Posterior cingulate gyrus (tissue), 11 donors: ENCODE results near the gene LSG1.
A peak's percentile ranks its signal among the peaks of the same experiment; 100 is the strongest.
"Not testable (repeated sequence)": the region's sequence is repeated elsewhere in the genome, so short reads cannot be mapped to it uniquely, and the experiment has no call there.

Experiments
- DNase-seq, 10 donors: peaks; one replicate each; pipeline versions ENCODE4 v3.0.0 to v3.0.0-alpha.2; 2020 to 2021; ENCODE audit warnings: mixed read lengths in 3 of 10
- intact Hi-C: fragments of 100-400 bp; cut with DNase I; formaldehyde crosslinking; loops from one replicate; pipeline ENCODE4 v1.15.1; 2023

LSG1 gene

GRCh38 chr3:194661374-194661773 is 10.6 kb downstream of the LSG1 start:
- no peak for DNase-seq
- intact Hi-C loops, result no loop called here

DNA sequence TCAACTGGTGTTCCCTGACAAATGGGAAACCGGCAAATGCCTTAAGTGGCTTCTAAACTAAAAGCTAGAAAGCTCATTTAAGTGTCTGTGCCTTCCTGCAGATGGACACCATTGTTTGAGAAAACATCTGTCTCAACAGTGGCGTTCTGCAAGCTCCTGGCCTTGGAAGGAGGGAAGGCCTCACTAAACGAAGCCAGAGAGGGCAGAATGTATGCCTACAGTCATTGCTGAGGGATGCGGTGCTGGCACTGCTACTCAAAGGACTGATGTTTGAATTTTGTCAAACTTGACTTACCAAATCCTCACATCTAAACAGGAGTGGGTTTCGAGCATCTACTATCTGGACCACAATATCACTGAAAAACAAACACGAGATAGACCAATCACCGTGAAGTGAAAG is 12.2 kb downstream of the LSG1 start:
- intact Hi-C loops, result no loop called here
- no peak for DNase-seq

- DNase-seq, result no peak
- intact Hi-C loops, result no loop called here
Measured at GRCh38 chr3:194658477-194659242, 13.3 kb downstream of the LSG1 start.

- DNase-seq, result no peak
- intact Hi-C loops, result no loop called here
Measured at GRCh38 chr3:194657439-194657838, 14.6 kb downstream of the LSG1 start.

- no peak for DNase-seq
- intact Hi-C loops, result no loop called here
Measured at GRCh38 chr3:194654443-194654842, 17.5 kb downstream of the LSG1 start.

- intact Hi-C loops, result no loop called here
- no peak for DNase-seq
Measured at GRCh38 chr3:194647747-194648146, 24.2 kb downstream of the LSG1 start.

- intact Hi-C loops, result no loop called here
- no peak for DNase-seq
Measured at GRCh38 chr3:194642769-194643168, 29.2 kb downstream of the LSG1 start.

- DNase-seq, result no peak
- intact Hi-C loops, result no loop called here
Measured at GRCh38 chr3:194640829-194641228, 31.2 kb downstream of the LSG1 start.

DNA sequence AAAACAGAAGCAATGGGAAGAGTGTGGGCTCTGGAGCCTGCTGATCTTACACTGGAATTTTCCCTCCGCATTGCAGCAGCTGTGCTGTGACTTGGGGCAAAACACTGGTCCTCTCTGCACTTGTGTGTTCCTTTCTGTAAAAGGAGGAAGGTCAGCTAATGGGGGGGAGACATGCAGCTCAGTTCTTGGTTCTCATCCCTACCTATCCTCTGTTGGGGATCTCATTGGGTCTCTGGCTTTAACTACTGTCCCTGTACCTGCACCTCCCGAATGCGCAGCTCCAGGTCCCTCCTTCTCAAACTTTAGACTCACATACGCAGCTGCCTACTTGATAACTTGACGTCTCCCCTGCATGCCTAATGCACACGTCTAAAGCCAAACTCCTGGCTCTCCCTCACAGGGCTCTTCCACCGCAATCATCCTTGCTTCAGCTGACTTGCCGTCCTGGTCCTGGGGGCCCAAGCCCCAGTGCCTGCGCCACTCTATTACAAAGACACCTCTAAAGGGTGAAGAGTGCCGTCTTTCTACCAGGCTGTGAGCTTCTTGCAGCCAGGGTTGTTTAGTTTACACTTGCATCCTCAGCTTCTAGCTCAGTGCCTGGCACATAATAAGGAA is 32.9 kb downstream of the LSG1 start:
- intact Hi-C loops, result no loop called here
- no peak for DNase-seq

- no peak for DNase-seq
- intact Hi-C loops, result no loop called here
Measured at GRCh38 chr3:194637541-194638400, 34.2 kb downstream of the LSG1 start.

DNA sequence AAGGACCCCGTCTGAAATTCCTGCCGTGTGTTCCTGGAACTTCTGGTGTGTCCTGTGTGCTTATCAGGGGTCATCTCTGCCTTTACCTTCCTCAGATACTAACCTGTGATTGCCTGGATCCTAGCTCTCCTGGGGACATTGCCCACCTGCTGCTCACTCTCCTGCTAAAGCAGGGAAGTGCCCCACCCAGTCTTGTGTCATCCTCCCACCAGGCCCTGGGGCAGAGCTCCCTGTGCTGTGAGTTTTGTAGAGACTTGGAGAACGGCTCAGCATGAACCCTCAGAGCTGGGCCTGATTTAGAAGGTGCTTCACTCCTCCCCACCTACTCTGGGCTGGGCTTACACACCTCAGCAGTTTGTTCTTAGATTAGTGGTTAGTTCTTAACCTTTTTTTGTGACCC is 34.9 kb downstream of the LSG1 start:
- no peak for DNase-seq
- intact Hi-C loops, result no loop called here

- peak in 7 of 10 donors; percentile 23 to 88 (median 43) for DNase-seq
- intact Hi-C loops, result no loop called here
Measured at GRCh38 chr3:194633349-194634004, 38.5 kb downstream of the LSG1 start, which contains the start of gene TMEM44. Gene TMEM44 (minus strand): TSS chr3:194633419. CDS start chr3:194633215, 204 bp downstream.

- peak in 2 of 10 donors; percentile 79 to 82 for DNase-seq
- intact Hi-C loops, result no loop called here
Measured at GRCh38 chr3:194632809-194633348, 39.1 kb downstream of the LSG1 start.

DNA sequence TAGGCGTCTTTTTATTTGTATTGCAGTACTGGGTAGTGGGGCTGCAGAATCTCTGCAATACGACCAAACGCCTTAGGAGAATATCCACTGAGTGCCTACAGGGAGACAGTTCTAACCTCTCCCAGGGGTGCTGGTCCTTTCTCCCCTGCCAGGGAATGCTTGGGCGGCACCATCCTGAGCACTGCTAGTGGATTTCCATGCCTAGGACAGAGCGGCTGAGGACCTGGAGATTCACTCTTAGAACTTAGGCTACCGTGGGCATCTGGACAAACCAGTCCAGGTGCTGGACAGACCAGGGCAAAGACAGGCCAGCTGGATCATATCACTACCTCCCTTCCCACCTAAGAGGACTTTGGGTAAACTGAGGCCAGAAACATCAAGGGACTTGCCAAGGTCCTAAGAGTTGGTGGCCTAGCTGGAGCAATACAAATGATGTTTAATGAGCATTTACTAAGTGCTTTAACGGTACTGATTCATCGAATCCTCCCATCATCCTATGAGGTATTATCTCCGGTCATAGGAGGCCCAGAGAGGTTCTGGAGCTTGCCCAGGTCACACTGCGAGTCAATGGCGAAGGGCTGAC is 39.7 kb downstream of the LSG1 start:
- DNase-seq, result peak in 1 of 10 donors; percentile 67
- intact Hi-C loops, result no loop called here

DNA sequence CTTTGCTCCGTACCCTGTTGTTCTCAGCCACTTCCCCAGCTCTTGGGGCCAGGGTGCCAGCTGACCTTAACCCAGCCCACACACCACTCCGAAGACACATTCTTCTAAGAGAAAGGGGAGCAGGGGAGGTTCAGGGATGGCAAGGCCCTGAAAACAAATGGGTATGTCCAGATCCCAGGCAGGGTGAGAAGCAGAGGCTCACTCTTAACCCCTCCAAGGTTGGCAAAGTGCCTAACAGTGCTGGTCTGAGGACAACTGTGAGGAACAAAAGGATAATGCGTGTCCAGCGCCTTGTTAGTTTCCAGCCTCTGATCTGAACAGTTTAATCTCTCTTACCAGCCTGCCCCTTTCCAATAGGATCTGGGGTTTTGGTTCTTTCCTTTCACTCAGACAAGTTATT is 40.3 kb downstream of the LSG1 start:
- peak in 1 of 10 donors; percentile 15 for DNase-seq
- intact Hi-C loops, result no loop called here

- intact Hi-C loops, DNase-seq: not testable (repeated sequence)
Measured at GRCh38 chr3:194630681-194631080, 41.3 kb downstream of the LSG1 start.

- peak in 3 of 10 donors; percentile 17 to 64 (median 50) for DNase-seq
- intact Hi-C loops, result no loop called here
Measured at GRCh38 chr3:194624956-194625355, 47.0 kb downstream of the LSG1 start.

DNA sequence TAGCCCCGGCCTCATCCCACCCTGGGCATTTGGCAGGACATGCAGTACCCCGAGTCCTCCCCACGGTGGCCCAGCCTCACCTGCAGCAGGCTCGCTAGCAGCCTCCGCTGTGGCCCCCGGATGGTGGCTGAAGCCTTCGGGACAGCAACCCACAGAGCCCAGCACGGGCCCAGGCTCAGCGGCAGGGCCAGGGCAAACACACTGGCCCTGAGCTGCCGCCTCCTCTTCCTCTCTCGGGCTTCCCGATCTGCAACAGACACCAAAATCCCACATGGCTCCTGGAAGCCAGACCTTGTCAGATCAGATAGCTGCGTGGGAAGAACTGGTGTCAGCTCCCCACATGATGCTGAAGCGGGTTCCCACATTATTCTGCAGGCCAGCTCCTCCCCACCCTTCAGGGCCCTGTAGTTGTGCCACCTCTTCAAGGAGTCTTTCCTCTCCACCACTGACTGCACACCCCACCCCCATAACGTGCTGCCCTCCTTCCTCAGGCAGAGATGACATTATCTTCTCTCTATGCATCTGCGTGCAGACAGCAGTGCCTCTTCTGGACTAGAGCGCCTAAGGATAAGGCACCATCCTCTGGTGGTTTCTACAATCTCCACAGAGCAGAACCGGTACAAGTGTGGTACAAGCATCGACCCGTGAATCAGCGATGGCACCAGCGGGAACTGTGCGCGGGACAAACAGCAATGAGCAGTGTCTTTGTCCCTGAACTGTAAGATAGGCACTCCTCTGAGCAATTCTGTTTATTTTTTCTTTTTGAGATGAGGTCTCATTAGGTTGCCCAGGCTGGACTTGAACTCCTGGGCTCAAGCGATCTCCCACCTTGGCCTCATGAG is 48.3 kb downstream of the LSG1 start:
- intact Hi-C loops, result no loop called here
- peak in 4 of 10 donors; percentile 34 to 88 (median 82) for DNase-seq
